Left kidney (tissue), 2 donors: ENCODE results near the gene CASR. TPM values are rescaled to one million over a fixed set of nuclear protein-coding genes. Genes with fewer than 3 reads are reported as not detected.

Experiments used
- DNase-seq: peaks from one replicate; pipeline ENCODE4 v3.0.0-alpha.2; 2013
- polyA plus RNA-seq: library from polyadenylated mRNA; unstranded; fragments of 120-200 nt; gene quantifications from one replicate; pipeline ENCODE4 v1.2.1, GENCODE V29; 2013; ENCODE audit not compliant: insufficient read length

The CASR gene
- polyA plus RNA-seq, 1 donor = 24.9 TPM

GRCh38 chr3:122214711-122215110 is 31.2 kb downstream of the CASR start:
- DNase-seq = peak; percentile 19

GRCh38 chr3:122215592-122216298 is 32.3 kb downstream of the CASR start:
- DNase-seq = no peak

GRCh38 chr3:122217901-122218300 is 34.4 kb downstream of the CASR start:
- no peak for DNase-seq

GRCh38 chr3:122219242-122219872 is 35.9 kb downstream of the CASR start:
- no peak for DNase-seq

- DNase-seq = no peak
Observed at GRCh38 chr3:122227036-122227781, 43.7 kb downstream of the CASR start.

GRCh38 chr3:122230174-122230573 is 46.7 kb downstream of the CASR start:
- no peak for DNase-seq

- DNase-seq = no peak
Observed at GRCh38 chr3:122231465-122232157, 48.1 kb downstream of the CASR start.

GRCh38 chr3:122232485-122232884 is 49.0 kb downstream of the CASR start:
- no peak for DNase-seq

- no peak for DNase-seq
Observed at GRCh38 chr3:122233101-122233952, 49.9 kb downstream of the CASR start.

GRCh38 chr3:122234117-122234516 is 50.6 kb downstream of the CASR start:
- no peak for DNase-seq

- no peak for DNase-seq
Observed at GRCh38 chr3:122235147-122235546, 51.7 kb downstream of the CASR start.

- DNase-seq = no peak
Observed at GRCh38 chr3:122239112-122239511, 55.6 kb downstream of the CASR start.

GRCh38 chr3:122245513-122246174 is 62.2 kb downstream of the CASR start:
- no peak for DNase-seq

GRCh38 chr3:122246199-122246598 is 62.7 kb downstream of the CASR start:
- no peak for DNase-seq

GRCh38 chr3:122247087-122247824 is 63.8 kb downstream of the CASR start:
- no peak for DNase-seq

- no peak for DNase-seq
Observed at GRCh38 chr3:122247825-122248185, 64.3 kb downstream of the CASR start.

GRCh38 chr3:122251428-122251827 is 68.0 kb downstream of the CASR start:
- DNase-seq = no peak

GRCh38 chr3:122253581-122253980 is 70.1 kb downstream of the CASR start:
- no peak for DNase-seq

- DNase-seq = no peak
Observed at GRCh38 chr3:122255757-122256439, 72.4 kb downstream of the CASR start.
